Amniotic stem cell (primary cell): Measurements from ENCODE around the gene LYPD8.
"Not testable (repeated sequence)": the region's sequence is repeated elsewhere in the genome, so short reads cannot be mapped to it uniquely, and the experiment has no call there.

Source experiments
- DNase-seq: peaks from one replicate; lab custom pipeline; 2025; lab: John Stamatoyannopoulos, UW

Gene LYPD8, protein sequence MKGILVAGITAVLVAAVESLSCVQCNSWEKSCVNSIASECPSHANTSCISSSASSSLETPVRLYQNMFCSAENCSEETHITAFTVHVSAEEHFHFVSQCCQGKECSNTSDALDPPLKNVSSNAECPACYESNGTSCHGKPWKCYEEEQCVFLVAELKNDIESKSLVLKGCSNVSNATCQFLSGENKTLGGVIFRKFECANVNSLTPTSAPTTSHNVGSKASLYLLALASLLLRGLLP

GRCh38 chr1:248755517-248755916 lies at the start of gene LYPD8:
Gene LYPD8 (minus strand): TSS chr1:248755759. CDS start chr1:248751081, 4,678 bp downstream.
- no peak for DNase-seq

GRCh38 chr1:248804771-248805681 lies 49.5 kb upstream of the LYPD8 start:
- no peak for DNase-seq

GRCh38 chr1:248803501-248803900 lies 47.9 kb upstream of the LYPD8 start:
- DNase-seq, result not testable (repeated sequence)

DNA sequence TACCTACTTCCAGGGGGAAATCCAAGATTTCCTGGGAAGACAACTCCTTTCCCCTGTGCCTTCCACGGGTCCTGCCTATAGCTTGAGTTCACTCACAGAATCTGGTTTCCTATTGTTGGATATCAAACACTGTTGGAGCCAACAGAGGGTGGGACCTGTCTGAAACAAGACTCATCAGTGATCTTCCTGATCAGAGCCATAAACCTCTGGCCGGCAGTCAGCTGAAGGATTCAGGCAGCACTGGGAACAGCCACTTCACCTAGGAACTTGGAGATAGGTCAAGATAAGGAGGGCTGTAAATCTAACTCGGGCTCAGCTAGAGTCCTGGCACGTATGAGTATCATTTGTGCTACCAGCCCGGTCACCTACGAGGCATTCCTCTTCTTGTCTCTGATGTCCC lies 46.9 kb upstream of the LYPD8 start:
- DNase-seq, result no peak

DNA sequence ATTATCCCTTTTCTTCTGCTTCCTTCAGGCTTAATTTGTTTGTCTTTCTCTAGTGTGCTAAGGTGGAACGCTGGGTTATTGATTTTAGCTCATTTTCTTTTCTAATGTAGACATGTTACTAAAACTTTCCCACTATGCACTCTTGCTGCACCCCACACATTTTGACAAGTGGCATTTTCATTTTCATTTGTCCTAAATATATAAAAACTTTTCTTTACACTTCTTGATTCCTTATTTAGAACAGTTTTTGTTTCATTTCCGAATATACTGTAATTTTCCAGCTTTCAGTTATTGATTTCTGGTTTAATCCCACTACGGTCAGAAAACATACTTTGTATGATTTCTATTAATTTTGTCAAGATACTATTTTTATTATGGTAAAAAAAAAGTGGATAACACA lies 44.9 kb upstream of the LYPD8 start:
- no peak for DNase-seq

DNA sequence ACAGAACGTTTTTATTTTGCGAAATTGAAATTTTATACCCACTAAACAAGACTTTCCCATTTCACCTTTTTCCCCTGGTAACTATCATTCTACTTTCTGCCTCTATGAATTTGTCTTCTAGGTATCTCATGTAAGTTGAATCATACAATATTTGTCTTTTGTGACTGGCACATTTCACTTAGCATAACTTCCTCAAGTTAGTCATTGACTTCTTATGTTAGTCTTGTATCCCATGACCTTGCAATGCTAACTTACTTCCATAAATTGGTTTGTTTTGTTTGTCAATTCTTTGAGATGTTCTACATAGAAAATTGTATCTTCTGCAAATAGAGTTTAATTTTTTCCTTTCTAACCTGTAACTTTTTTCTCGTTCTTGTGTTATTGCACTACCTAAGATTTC lies 43.2 kb upstream of the LYPD8 start:
- no peak for DNase-seq

- DNase-seq, result not testable (repeated sequence)
Observed at GRCh38 chr1:248794663-248795062, 39.1 kb upstream of the LYPD8 start.

GRCh38 chr1:248793592-248793991 lies 38.0 kb upstream of the LYPD8 start:
- no peak for DNase-seq

DNA sequence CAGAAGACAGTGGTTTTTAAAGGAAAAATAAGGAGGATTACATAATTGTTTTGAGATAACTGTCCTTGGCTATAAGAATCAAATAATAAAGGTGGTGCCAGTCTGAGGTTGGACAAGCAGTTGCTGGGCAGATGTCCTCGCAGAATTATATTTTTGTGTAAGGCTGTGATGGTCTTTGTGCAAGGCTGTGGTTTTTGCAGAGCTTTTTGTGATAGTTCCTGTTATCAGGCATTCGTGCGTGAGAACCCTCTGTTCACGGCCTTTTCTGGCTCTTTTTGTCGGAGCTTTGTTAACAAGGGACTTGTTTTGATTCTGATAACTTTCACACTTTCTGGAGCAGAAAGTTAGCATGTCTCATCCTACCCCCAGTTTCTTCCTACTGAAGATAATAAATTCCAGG lies 36.8 kb upstream of the LYPD8 start:
- no peak for DNase-seq

GRCh38 chr1:248791010-248791409 lies 35.5 kb upstream of the LYPD8 start:
- DNase-seq, result no peak

DNA sequence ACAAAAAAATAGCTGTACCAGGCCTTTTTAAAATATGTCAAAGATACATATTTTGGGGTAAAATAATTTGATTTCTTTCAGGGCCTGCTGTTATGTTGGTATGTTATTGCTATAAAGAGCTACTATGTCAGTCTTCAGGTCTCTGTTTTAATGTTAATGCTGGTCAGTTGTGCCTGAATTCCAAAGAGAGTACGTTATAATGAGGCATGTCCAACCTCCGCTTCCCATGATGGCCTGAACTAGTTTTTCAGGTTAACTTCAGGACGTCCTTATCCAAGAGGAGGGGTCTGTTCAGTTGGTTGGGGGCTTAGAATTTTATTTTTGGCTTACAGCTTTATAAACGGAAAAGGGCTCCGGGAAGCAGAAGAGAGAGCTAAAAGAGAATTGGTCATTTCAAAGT lies 34.9 kb upstream of the LYPD8 start:
- no peak for DNase-seq

GRCh38 chr1:248789337-248789736 lies 33.8 kb upstream of the LYPD8 start:
- DNase-seq, result not testable (repeated sequence)

GRCh38 chr1:248788327-248788726 lies 32.8 kb upstream of the LYPD8 start:
- no peak for DNase-seq

GRCh38 chr1:248787430-248787829 lies 31.9 kb upstream of the LYPD8 start:
- DNase-seq, result no peak

GRCh38 chr1:248786156-248786555 lies 30.6 kb upstream of the LYPD8 start:
- no peak for DNase-seq

DNA sequence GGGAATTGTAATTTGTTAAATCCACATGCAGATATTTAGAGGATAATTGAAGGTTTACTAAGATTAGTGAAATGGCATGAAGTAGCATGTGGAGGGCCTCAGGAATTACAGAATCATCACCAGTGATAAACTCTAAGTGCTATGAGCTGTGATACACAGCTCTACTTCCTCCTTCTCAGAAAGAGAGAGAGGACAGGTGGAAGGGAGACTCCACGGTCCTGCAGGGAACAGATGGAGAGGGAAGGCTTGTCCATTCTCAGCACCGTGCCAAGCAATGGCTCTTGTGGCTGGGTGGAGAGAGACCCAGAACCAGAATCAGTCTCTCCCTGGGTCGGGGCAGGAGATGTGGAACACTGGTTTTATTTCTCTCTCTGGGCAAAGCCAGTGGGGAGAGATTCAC lies 27.8 kb upstream of the LYPD8 start:
- no peak for DNase-seq

DNA sequence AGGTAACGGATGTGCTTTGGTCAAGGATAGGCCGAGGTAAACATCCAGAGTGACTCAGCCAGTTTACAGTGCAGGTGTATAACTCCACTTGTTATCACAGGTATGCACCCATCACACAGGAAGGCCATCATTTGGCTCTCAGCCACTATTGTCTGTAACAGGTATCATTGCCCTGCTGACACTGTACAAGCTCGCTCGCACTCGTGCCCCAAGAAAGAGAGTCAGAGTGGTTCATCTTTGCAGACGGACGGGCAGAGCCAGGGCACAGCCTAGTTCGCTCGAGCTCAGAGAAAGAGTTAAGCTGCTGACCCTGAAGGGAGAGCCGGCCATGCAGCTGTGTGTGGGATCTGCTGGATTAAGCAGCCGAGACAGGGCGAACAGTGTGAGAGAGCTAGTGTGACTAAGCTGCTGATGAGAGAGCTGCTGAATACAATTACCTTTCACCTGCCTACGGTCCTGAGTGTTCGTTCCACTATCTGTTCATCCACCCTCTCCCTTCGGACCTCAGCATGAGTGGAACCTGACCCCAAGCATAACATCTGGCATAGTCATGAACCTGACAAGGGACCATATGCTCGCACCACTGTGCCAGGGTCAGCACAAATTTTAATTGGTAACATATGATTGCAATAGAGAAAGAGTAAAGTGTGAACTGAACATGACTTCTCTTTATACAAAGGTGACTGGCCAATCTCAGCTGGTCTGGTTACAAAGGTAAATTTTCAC lies 27.0 kb upstream of the LYPD8 start:
- DNase-seq, result no peak

DNA sequence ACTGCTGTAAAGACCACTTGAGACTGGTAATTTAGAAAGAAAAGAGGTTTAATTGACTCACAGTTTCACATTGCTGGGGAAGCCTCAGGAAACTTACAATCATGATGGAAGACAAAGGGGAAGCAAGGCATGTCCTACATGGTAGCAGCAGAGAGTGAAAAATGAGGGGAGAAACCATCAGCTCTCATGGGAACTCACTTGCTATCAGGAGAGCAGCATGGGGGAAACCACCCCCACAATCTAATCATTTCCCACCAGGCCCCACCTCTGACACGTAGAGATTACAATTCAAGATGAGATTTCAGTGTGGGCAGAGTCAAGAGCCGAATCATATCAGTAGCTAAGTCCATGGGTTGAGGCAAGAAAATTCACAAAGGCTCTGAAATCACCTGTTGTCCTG lies 23.8 kb upstream of the LYPD8 start:
- DNase-seq, result no peak

DNA sequence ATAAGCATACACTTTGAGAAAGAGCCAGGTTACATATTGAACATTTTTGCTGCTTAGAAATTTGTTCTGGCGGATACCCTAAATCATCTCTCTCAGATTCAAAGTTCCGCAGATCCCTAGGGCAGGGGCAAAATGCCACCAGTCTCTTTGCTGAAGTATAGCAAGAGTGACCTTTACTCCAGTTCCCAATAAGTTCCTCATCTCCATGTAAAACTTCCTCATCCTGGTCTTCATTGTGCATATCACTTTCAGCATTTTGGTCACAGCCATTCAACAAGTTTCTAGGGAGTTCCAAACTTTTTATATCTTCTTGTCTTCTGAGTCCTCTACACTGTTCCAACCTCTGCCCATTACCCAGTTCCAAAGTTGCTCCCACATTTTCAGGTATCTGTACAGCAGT lies 23.3 kb upstream of the LYPD8 start:
- no peak for DNase-seq

GRCh38 chr1:248776991-248777390 lies 21.4 kb upstream of the LYPD8 start:
- DNase-seq, result no peak

DNA sequence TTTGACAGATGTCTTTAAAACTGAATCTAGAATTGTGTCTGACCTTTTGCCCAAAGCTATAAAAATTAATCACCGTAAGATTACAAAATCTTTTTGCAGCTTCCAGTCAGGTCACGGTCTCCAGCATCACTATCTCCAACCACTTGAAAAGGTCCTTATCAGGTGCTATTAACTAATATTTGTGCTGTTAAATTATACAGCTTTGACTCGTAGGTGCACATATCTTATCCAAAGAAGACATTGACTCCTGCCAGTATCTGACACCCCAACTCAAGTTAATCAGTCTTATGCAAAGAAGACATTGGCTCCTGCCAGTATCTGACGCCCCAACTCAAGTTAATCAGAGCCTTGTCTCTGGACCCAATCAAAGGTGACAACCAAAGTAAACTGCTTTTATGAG lies 19.9 kb upstream of the LYPD8 start:
- DNase-seq, result no peak

DNA sequence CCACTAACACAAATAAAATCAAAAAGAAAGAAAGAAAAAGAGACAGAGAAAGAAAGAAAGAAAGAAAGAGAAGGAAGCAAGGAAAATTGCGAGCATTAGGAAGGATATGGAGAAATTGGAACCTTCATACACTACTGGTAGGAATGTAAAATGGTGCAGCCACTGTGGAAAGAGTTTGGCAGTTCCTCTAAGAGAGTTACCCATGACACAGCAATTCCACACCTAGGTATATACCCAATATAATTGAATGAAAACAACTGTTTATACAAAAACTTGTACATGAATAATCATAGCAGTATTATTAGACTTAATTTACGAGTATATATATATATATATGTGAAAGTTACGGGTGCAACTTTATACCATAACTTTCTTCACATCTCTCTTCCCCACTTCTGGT lies 4.1 kb upstream of the LYPD8 start:
- no peak for DNase-seq

GRCh38 chr1:248758352-248758751 lies 2.8 kb upstream of the LYPD8 start:
- DNase-seq, result no peak
